OCI-LY3 (cell line): ENCODE data around the gene ELFN2.

Experiments
- EZH2phosphoT487 ChIP-seq: fragments of 200-600 bp; shearing (Covaris generic); IDR thresholded peaks from 2 replicates; pipeline ENCODE4 v1.6.1; 2018; ENCODE audit warnings: antibody characterized with exemption, mixed run types, low read depth
- TF ChIP-seq, protein P1 (sequence below): fragments of 200-600, 300-600 bp; sonication (generic); IDR thresholded peaks from 2 replicates; pipeline ENCODE4 v1.5.1; 2014; ENCODE audit warnings: antibody characterized with exemption, low read length, low read depth

GRCh38 chr22:37337204-37337943 lies 89.9 kb downstream of the ELFN2 start:
- TF ChIP-seq, protein P1, sequence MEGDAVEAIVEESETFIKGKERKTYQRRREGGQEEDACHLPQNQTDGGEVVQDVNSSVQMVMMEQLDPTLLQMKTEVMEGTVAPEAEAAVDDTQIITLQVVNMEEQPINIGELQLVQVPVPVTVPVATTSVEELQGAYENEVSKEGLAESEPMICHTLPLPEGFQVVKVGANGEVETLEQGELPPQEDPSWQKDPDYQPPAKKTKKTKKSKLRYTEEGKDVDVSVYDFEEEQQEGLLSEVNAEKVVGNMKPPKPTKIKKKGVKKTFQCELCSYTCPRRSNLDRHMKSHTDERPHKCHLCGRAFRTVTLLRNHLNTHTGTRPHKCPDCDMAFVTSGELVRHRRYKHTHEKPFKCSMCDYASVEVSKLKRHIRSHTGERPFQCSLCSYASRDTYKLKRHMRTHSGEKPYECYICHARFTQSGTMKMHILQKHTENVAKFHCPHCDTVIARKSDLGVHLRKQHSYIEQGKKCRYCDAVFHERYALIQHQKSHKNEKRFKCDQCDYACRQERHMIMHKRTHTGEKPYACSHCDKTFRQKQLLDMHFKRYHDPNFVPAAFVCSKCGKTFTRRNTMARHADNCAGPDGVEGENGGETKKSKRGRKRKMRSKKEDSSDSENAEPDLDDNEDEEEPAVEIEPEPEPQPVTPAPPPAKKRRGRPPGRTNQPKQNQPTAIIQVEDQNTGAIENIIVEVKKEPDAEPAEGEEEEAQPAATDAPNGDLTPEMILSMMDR: no peak
- TF ChIP-seq EZH2phosphoT487: no peak
